CD4-positive, alpha-beta T cell (primary cell): ENCODE results near the gene PRR14. TPM values are rescaled to one million over a fixed set of nuclear protein-coding genes. Genes with fewer than 3 reads are reported as not detected.

ENCODE experiments used
- ATAC-seq: fragments of 200-7000 bp; cut with Tn5 transposase; one replicate; pipeline ENCODE4 v1.10.0; 2022; ENCODE audit warnings: mild to moderate bottlenecking; ENCODE audit not compliant: poor library complexity
- CTCF ChIA-PET: fragments of 350-600 bp; sonication (Branson Sonifier 250); formaldehyde crosslinking; loops from one replicate; lab custom pipeline; 2021; ENCODE audit warnings: antibody characterized with exemption, inconsistent platforms; lab: Charles Lee
- POLR2A ChIA-PET: fragments of 350-600 bp; sonication (Branson Sonifier 250); formaldehyde crosslinking; loops from one replicate; lab custom pipeline; 2021; ENCODE audit warnings: antibody characterized with exemption, inconsistent platforms; lab: Charles Lee
- DNase-seq, 14 experiments: peaks; one replicate each; pipeline ENCODE4 v3.0.0-alpha.2; 2013 to 2020; ENCODE audit warnings: mixed read lengths in 2 of 14
- H3K27ac ChIP-seq, 2 donors: one replicate each; pipeline versions ENCODE4 v1.5.1 to v1.7.0; 2013; ENCODE audit warnings: low read length in 2 of 2, low read depth in 1 of 2, mild to moderate bottlenecking in 1 of 2
- H3K27me3 ChIP-seq, 2 experiments: 1 replicate in 1 of 2; 2 replicates in 1 of 2; pipeline versions ENCODE4 v1.6.1 to v1.7.0; 2013; ENCODE audit warnings: low read length in 2 of 2, control low read depth in 1 of 2, mild to moderate bottlenecking in 1 of 2, moderate library complexity in 1 of 2; ENCODE audit not compliant: insufficient read depth in 2 of 2, control insufficient read depth in 1 of 2
- H3K36me3 ChIP-seq: one replicate; pipeline ENCODE4 v1.6.1; 2013; ENCODE audit warnings: low read length, control low read depth; ENCODE audit not compliant: insufficient read depth
- H3K4me1 ChIP-seq: one replicate; pipeline ENCODE4 v1.6.1; 2013; ENCODE audit warnings: low read length, control low read depth; ENCODE audit not compliant: insufficient read depth
- H3K4me3 ChIP-seq: one replicate; pipeline ENCODE4 v1.5.1; 2013; ENCODE audit warnings: mild to moderate bottlenecking, low read length, moderate library complexity
- H3K9me3 ChIP-seq, 2 experiments: 1 replicate in 1 of 2; 2 replicates in 1 of 2; pipeline versions ENCODE4 v1.6.1 to v1.7.0; 2013; ENCODE audit warnings: low read length in 2 of 2, mild to moderate bottlenecking in 2 of 2, control low read depth in 1 of 2, moderate library complexity in 1 of 2; ENCODE audit not compliant: control insufficient read depth in 1 of 2, insufficient read depth in 1 of 2
- H3K27ac Mint-ChIP-seq: one replicate; pipeline ENCODE4 v1.8.0; 2020; ENCODE audit warnings: mixed read lengths
- H3K27me3 Mint-ChIP-seq: one replicate; pipeline ENCODE4 v1.8.0; 2021; ENCODE audit warnings: mixed read lengths
- H3K36me3 Mint-ChIP-seq: one replicate; pipeline ENCODE4 v1.8.0; 2021; ENCODE audit warnings: low read depth, mixed read lengths
- H3K4me1 Mint-ChIP-seq: one replicate; pipeline ENCODE4 v1.8.0; 2021; ENCODE audit warnings: low read depth, mixed read lengths
- H3K4me3 Mint-ChIP-seq: one replicate; pipeline ENCODE4 v1.8.0; 2020; ENCODE audit warnings: mild to moderate bottlenecking, mixed read lengths
- H3K9me3 Mint-ChIP-seq: one replicate; pipeline ENCODE4 v1.8.0; 2020; ENCODE audit warnings: mixed read lengths
- intact Hi-C, 2 experiments: fragments of 100-400 bp; cut with DNase I in 1 of 2; cut with micrococcal nuclease in 1 of 2; formaldehyde crosslinking; loops; one replicate each; pipeline versions ENCODE4 v1.15.1 to v1.9.0; 2023 to 2025; cut with DNase I, micrococcal nuclease
- total RNA-seq, 174 experiments: library from RNA in 2 of 174; stranded (reverse) in 2 of 174; gene quantifications; one replicate each; pipeline ENCODE4 v1.2.3 and lab custom pipeline; 2021 to 2026
- TF ChIP-seq, protein P1 (sequence below): fragments of 200-600 bp; IDR thresholded peaks from one replicate; pipeline ENCODE4 v1.8.0; 2022; ENCODE audit warnings: antibody characterized with exemption, mild to moderate bottlenecking

The PRR14 gene
- total RNA-seq, 2 experiments from 2014 or later: 50.2 to 51.7 TPM

- Mint-ChIP-seq H3K9me3 (no peaks in the 10 kb centered on the region), H3K4me3 (peak overlapping the region; percentile 48), H3K4me1 (peaks cover 17% of the 10 kb centered on the region), H3K36me3 (peaks cover 4% of the 10 kb centered on the region), H3K27me3 (no peaks in the 10 kb centered on the region), H3K27ac (no peak overlapping the region)
- peak; percentile 17 for ATAC-seq
- Histone ChIP-seq H3K9me3 (no peaks in the 10 kb centered on the region), H3K36me3 (no peaks in the 10 kb centered on the region), H3K4me3 (no peak overlapping the region), H3K27me3 (no peaks in the 10 kb centered on the region), H3K27ac (no peak overlapping the region), H3K4me1 (peaks cover 19% of the 10 kb centered on the region)
- ChIA-PET CTCF (interaction anchor here (0.6 to 1.5 kb wide), 4 partner anchors 9 to 511 kb away, joined by 3 to 7 read pairs (median 4); partner anchors contain the start of genes PRR14 and ZNF689), POLR2A (interaction anchor here (1.4 kb wide), 1 partner anchor 20 kb away, joined by 4 read pairs; the partner anchor contains the start of gene FBRS)
- TF ChIP-seq, protein P1, sequence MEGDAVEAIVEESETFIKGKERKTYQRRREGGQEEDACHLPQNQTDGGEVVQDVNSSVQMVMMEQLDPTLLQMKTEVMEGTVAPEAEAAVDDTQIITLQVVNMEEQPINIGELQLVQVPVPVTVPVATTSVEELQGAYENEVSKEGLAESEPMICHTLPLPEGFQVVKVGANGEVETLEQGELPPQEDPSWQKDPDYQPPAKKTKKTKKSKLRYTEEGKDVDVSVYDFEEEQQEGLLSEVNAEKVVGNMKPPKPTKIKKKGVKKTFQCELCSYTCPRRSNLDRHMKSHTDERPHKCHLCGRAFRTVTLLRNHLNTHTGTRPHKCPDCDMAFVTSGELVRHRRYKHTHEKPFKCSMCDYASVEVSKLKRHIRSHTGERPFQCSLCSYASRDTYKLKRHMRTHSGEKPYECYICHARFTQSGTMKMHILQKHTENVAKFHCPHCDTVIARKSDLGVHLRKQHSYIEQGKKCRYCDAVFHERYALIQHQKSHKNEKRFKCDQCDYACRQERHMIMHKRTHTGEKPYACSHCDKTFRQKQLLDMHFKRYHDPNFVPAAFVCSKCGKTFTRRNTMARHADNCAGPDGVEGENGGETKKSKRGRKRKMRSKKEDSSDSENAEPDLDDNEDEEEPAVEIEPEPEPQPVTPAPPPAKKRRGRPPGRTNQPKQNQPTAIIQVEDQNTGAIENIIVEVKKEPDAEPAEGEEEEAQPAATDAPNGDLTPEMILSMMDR: peak; percentile 24
- intact Hi-C loops: loop anchor here (5.0 to 10.0 kb wide), 3 partner anchors 66 to 593 kb away; partner anchors contain the start of genes ALDOA (in 1 of the 2) and ZNF688 (in 1 of the 2)
- peak in 4 of 14 experiments; percentile 19 to 75 (median 63) for DNase-seq
These were observed 12.8 kb upstream of the PRR14 start for GRCh38 chr16:30637944-30638343.

DNA sequence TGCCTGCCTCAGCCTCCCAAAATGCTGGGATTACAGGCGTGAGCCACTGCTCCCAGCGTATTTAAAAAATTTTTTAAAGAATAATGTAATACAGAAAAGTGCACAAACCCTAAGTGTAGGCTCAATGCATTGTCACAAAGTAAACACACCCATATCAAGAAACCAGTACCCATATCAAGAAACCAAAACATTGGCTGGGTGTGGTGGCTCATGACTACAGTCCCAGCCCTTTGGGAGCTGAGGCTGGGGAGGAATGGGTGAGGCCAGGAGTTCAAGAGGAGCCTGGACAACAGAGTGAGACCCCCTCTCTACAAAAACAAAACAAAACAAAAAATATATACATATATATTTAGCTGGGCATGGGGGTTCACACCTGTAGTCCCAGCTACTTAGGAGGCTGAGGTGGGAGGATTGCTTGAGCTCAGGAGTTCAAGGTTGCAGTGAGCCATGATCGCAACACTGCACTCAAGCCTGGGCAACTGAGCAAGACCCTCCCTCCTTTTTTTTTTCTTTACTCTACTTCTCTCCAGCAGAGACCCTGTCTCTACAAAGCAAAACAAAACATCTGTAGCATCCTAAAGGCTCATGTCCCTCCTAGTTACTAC is 9.3 kb upstream of the PRR14 start:
- CTCF ChIA-PET: interaction anchor here (0.9 kb wide), 1 partner anchor 9 kb away, joined by 3 read pairs; no protein-coding TSS in a partner anchor
- H3K27me3 ChIP-seq: no peaks in the 10 kb centered on the region
- no peaks in the 10 kb centered on the region for H3K4me1 ChIP-seq
- ATAC-seq: no peak
- H3K36me3 Mint-ChIP-seq: no peaks in the 10 kb centered on the region
- no peak overlapping the region for H3K27ac ChIP-seq
- no peak overlapping the region for H3K4me3 Mint-ChIP-seq
- intact Hi-C loops: no loop called here
- no peaks in the 10 kb centered on the region for H3K4me1 Mint-ChIP-seq
- no peak overlapping the region for H3K27ac Mint-ChIP-seq
- POLR2A ChIA-PET: interaction anchor here (1.3 kb wide), 1 partner anchor 9 kb away, joined by 3 read pairs; no protein-coding TSS in a partner anchor
- H3K4me3 ChIP-seq: no peak overlapping the region
- TF ChIP-seq, protein P1: no peak
- no peaks in the 10 kb centered on the region for H3K36me3 ChIP-seq
- no peaks in the 10 kb centered on the region for H3K9me3 ChIP-seq
- no peaks in the 10 kb centered on the region for H3K9me3 Mint-ChIP-seq
- H3K27me3 Mint-ChIP-seq: no peaks in the 10 kb centered on the region
- no peak for DNase-seq

- intact Hi-C loops: no loop called here
- Mint-ChIP-seq H3K4me1 (no peaks in the 10 kb centered on the region), H3K36me3 (no peaks in the 10 kb centered on the region), H3K27me3 (no peaks in the 10 kb centered on the region), H3K27ac (no peak overlapping the region), H3K4me3 (no peak overlapping the region), H3K9me3 (no peaks in the 10 kb centered on the region)
- CTCF ChIA-PET: no interaction called here
- no peak for ATAC-seq
- TF ChIP-seq, protein P1: no peak
- H3K9me3 ChIP-seq: no peaks in the 10 kb centered on the region
- POLR2A ChIA-PET: no interaction called here
- H3K36me3 ChIP-seq: no peaks in the 10 kb centered on the region
- no peak overlapping the region for H3K27ac ChIP-seq
- H3K4me1 ChIP-seq: peaks cover under 1% of the 10 kb centered on the region
- no peak overlapping the region for H3K4me3 ChIP-seq
- DNase-seq: no peak
- no peaks in the 10 kb centered on the region for H3K27me3 ChIP-seq
These were observed 6.4 kb upstream of the PRR14 start for GRCh38 chr16:30644334-30644830.
